ENCODE data around the gene ISY1.
"Not testable (repeated sequence)": the region's sequence is repeated elsewhere in the genome, so short reads cannot be mapped to it uniquely, and the experiment has no call there.

Gene ISY1

DNA sequence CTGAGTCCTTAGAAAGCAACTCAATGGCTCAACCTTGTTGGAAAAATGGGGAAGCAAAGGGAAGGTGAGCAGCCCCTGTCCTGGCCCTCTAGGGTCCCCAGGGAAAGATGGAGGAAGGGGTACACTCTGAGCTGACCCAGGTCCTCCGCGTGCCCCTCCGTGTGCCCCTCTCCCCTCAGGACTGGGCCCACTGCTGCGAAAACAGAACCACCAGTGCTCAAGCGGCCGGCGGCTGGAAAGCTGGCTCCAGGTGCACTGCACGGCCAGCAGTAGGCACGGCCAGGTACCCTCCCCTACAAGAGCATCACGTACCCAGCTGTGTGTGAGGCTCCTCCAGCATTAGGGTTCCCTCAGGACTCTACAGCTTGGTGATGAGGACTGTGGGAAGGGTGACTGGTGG lies 65.6 kb downstream of the ISY1 start:
- H3K4me1 Mint-ChIP-seq (ENCODE audit: low read depth): peaks cover 35% of the 10 kb centered on the region
- H3K27me3 Mint-ChIP-seq: no peaks in the 10 kb centered on the region
- no peak overlapping the region for H3K27ac Mint-ChIP-seq
- H3K9me3 Mint-ChIP-seq (ENCODE audit: low read depth): no peaks in the 10 kb centered on the region
- peaks cover 7% of the 10 kb centered on the region for H3K36me3 Mint-ChIP-seq
- no peak overlapping the region for H3K4me3 Mint-ChIP-seq

DNA sequence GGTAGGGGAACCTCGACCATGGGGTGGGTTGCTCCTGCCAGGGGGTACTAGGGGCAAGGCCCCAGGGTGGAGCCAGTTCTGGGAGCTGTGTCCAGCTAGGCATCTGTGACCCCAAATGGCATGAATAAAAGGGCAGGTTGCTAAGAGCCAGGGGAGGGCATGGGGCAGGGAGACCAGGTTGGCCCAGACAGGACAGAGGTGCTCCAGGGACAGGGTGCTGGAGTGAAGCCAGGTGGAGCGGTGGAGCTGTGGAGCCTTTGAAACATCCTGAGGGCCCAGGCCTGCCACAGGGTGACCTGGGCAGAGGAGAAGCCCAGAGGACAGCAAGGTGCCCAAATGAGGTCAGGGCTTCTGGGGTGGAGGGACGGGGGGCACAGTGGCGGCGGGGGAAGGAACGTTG lies 72.6 kb downstream of the ISY1 start:
- H3K4me1 Mint-ChIP-seq (ENCODE audit: low read depth): peaks cover 12% of the 10 kb centered on the region
- not testable (repeated sequence) for H3K36me3 Mint-ChIP-seq; H3K27ac Mint-ChIP-seq; H3K9me3 Mint-ChIP-seq (ENCODE audit: low read depth); H3K27me3 Mint-ChIP-seq; H3K4me3 Mint-ChIP-seq

DNA sequence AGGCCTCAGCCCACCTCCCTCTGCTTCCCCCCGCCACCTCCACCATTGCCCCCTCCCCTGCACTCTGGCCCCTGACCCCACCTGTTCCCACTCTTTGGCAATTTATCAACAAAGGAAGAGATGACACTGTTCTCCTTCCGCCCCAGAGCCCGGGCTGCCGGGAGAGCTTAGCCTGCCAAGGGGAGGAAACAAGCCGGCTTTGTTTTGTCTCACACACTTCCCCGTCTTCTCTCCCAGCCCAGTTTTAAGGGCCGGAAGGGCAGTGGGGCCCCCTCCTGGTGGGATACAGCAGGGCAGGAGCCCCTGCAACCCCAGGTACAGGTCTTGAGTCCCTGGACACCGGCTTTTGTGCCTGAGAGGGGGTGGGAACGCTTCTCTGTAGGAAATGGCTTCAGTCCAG lies 73.0 kb downstream of the ISY1 start:
- not testable (repeated sequence) for H3K27me3 Mint-ChIP-seq; H3K27ac Mint-ChIP-seq; H3K36me3 Mint-ChIP-seq; H3K4me3 Mint-ChIP-seq; H3K9me3 Mint-ChIP-seq (ENCODE audit: low read depth)
- peaks cover 14% of the 10 kb centered on the region for H3K4me1 Mint-ChIP-seq (ENCODE audit: low read depth)

DNA sequence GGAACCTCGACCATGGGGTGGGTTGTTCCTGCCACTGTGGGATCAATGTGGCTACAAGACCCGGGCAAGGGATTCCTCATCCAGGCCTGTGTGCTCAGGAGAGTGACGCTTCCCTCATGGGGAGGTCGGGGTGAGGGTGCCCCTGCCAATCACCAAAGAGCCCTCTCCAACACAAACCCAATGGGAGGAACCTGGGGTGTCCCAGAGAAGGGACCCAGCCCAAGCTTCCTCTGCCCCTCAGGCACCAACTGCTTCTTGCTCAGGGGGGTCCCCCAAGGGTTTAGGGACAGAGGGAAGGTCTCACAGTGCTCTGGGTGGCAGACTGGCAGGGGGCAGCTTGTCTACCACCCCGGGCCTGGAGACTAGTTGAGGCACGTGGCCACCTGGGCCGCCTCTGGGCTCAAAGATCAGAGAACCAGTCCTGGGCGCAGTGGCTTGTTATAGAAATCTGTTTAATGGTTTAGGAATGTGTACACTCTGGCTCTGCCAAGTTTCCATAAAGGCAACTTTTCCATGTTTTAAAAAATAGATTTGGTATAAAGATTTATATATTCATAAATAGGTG lies 73.6 kb downstream of the ISY1 start:
- H3K9me3 Mint-ChIP-seq (ENCODE audit: low read depth): no peaks in the 10 kb centered on the region
- peak overlapping the region; percentile 78 for H3K27ac Mint-ChIP-seq
- H3K4me3 Mint-ChIP-seq: no peak overlapping the region
- H3K4me1 Mint-ChIP-seq (ENCODE audit: low read depth): peaks cover 15% of the 10 kb centered on the region
- no peaks in the 10 kb centered on the region for H3K36me3 Mint-ChIP-seq
- no peaks in the 10 kb centered on the region for H3K27me3 Mint-ChIP-seq

DNA sequence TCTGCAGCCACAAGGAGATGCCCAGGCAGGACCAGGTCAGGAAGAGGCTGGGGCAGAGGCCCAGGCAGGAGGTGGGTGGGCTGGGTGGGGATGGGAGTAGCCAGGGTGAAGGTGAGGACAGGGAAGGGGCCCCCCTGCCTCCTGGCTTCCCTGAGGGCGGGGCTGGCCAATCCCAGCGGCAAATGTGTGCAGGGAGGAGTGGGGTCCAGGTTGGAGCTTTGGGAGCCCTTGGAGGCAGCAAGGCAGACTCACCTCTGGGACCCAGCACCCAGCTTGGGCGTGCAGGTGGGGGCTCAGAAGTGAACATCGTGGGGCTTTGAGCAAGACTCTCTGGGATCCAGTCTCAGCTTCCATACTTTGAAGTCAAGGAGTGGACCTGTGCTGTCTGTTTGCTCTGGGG lies 75.0 kb downstream of the ISY1 start:
- no peaks in the 10 kb centered on the region for H3K9me3 Mint-ChIP-seq (ENCODE audit: low read depth)

DNA sequence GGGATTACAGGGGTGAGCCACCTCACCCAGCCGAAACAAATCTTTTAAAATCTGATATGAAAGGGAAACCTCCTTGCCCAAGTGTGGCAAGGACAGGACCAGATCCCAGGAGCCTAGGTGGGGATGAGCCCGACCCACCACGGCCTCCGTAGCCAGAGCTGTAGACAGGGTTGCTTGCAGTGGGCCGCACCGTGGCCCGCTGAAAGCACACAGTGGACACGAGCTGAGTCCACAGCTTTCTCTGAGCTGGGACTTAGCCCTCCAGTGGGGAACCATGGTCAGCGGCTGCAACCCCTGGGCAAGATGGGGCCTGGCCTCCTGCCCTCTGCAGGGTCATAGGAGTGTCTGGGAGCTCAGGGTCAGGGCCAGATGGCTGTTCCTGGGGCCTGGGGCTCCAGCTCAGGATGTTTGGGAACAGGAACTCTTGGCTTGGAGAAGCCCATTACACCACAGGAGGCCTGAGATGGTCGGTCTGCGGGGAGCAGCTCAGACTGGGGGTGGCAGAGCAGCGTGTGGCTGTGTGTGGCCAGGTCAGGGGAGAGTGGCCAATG lies 75.6 kb downstream of the ISY1 start:
- Mint-ChIP-seq H3K9me3 (ENCODE audit: low read depth) (no peaks in the 10 kb centered on the region), H3K27me3 (no peaks in the 10 kb centered on the region), H3K4me3 (no peak overlapping the region), H3K27ac (peak overlapping the region; percentile 84), H3K4me1 (ENCODE audit: low read depth) (peaks cover 22% of the 10 kb centered on the region), H3K36me3 (no peaks in the 10 kb centered on the region)

More for the DNA sequence above, 75.0 kb downstream of the ISY1 start:
- Mint-ChIP-seq H3K4me1 (ENCODE audit: low read depth) (peaks cover 22% of the 10 kb centered on the region), H3K36me3 (no peaks in the 10 kb centered on the region), H3K27me3 (no peaks in the 10 kb centered on the region), H3K27ac (peak overlapping the region; percentile 84), H3K4me3 (no peak overlapping the region)

DNA sequence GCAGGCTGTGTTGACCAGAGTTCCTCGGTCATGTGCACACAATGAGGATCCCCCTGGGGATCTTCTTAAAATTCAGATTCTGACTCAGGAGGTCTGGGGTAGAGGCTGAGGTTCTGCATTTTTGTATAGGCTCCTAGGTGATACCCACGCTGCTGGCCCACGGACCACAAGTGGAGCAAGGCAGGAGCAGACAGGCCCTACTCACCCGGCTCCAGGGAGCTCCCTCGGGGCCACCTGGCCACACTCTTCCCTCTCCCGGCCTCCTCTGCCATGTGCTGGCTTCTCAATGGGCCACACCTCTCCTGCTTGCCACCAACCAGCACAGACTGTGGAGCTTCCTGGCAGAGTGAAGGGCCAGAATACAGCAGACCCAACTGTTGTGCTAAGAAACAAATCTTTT lies 76.4 kb downstream of the ISY1 start:
- Mint-ChIP-seq H3K4me1 (ENCODE audit: low read depth) (peaks cover 22% of the 10 kb centered on the region), H3K27ac (no peak overlapping the region), H3K36me3 (no peaks in the 10 kb centered on the region), H3K4me3 (no peak overlapping the region), H3K9me3 (ENCODE audit: low read depth) (no peaks in the 10 kb centered on the region), H3K27me3 (no peaks in the 10 kb centered on the region)

DNA sequence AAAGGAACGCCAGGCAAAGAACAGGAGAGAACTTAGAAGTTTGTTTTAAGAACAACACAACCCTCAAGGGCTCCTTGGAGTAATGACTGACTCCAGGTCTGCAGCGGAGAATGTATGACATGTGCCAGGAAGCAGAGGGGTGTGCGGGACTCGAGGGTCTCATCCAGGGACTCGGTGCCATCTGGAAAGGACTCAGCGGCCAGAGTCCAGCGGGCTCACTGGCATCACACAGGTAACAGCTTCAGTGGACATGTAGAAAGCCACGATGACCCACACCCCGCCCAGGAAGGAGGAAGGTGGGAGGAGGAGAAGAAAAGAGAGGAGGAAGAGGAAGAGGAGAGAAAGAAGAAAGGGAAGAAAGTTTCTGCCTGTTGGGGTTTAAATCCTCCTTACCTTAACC lies 78.8 kb downstream of the ISY1 start:
- H3K9me3 Mint-ChIP-seq (ENCODE audit: low read depth): no peaks in the 10 kb centered on the region
- no peak overlapping the region for H3K4me3 Mint-ChIP-seq
- peak overlapping the region; percentile 34 for H3K27ac Mint-ChIP-seq
- peaks cover 22% of the 10 kb centered on the region for H3K4me1 Mint-ChIP-seq (ENCODE audit: low read depth)
- no peaks in the 10 kb centered on the region for H3K36me3 Mint-ChIP-seq
- no peaks in the 10 kb centered on the region for H3K27me3 Mint-ChIP-seq

DNA sequence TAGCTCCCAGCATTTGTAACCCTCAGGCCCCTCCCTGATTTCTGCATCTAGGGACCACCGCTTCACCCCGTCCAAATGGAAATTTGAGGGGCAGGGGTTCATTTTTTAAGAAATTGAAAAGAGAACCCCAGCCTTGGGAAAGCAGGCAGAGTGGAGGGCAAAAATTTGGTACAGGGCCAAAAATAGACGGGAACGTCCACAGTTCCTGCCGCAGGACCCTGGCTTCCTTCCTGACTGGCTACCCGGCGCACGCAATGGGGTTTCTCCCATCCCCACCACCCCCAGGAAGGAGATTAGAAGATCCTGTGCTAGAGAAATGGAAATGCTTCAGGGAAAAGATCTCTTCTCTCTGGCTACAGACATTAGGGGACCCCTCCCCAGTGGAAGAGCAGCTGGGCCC lies 79.4 kb downstream of the ISY1 start:
- Mint-ChIP-seq H3K27me3 (no peaks in the 10 kb centered on the region), H3K9me3 (ENCODE audit: low read depth) (no peaks in the 10 kb centered on the region), H3K4me3 (no peak overlapping the region), H3K4me1 (ENCODE audit: low read depth) (peaks cover 22% of the 10 kb centered on the region), H3K27ac (peak overlapping the region; percentile 34), H3K36me3 (no peaks in the 10 kb centered on the region)

DNA sequence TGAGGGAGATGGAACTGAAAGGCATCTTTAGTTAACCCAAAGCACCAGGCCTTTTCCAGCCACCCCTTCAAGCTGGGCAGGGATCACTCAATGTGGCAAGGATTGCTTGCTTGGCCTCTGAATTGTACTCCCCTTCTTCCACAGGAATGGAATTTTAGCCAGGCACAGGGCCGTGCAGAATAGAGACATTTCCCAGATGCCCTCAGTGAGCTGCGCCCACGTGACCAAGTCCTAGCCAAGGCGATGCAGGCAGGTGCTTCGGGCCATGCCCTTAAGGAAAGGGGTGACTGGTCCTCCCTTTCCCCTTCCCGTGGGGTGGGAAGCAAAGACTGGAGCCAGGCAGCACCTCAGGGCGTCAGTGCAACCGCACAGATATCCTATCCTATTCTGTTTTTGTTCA lies 82.4 kb downstream of the ISY1 start:
- Mint-ChIP-seq H3K27ac (no peak overlapping the region), H3K36me3 (no peaks in the 10 kb centered on the region), H3K4me1 (ENCODE audit: low read depth) (peaks cover 11% of the 10 kb centered on the region)

More for the DNA sequence above, 82.4 kb downstream of the ISY1 start:
- H3K9me3 Mint-ChIP-seq (ENCODE audit: low read depth): no peaks in the 10 kb centered on the region
- H3K4me3 Mint-ChIP-seq: no peak overlapping the region
- no peaks in the 10 kb centered on the region for H3K27me3 Mint-ChIP-seq

All from activated naive CD8-positive, alpha-beta T cell (primary cell).